ENCODE results near the gene TICAM1.
"Not testable (repeated sequence)": the region's sequence is repeated elsewhere in the genome, so short reads cannot be mapped to it uniquely, and the experiment has no call there.

The TICAM1 gene

DNA sequence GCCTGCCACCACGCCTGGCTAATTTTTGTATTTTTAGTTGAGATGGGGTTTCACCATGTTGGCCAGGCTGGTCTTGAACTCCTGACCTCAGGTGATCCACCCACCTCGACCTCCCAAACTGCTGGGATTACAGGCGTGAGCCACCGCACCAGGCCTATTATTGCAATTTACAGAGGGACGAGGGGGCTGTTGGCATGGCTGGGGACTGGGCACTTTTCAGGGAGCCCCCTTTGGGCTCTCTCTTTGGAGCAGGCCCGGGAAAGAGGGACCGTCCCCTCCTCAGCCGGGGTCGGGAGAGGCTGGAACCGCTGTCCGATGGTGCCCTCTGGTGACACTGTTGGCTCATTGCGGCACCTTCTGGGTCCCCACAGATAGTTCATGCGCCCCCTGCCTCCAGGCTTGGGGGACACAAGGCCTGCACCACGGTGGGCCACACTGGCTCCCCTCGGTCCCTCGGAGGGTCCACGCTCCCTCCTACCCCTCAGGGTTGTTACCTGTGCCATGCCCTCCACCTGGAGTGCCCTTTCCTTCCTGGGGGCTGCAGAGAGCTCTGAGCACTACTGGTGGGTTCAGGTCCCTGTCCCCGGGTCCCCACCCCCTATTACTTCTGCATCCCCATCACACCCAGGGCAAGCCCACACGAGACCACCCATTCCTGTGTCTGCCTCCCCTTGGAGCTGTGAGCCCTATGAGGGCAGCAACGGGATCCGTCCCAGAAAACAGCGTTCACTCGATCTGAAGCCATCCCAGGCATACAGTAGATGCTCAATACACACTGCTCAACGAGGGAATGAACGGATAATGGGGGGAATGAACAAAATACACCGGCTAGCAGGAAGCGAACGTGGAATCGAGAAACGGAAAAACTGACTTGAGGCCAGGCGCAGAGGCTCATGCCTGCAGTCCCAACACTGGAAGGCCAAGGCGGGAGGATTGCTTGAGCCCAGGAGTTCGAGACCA lies 27.5 kb downstream of the TICAM1 start:
- DNase-seq (ENCODE audit: low read depth): no peak

DNA sequence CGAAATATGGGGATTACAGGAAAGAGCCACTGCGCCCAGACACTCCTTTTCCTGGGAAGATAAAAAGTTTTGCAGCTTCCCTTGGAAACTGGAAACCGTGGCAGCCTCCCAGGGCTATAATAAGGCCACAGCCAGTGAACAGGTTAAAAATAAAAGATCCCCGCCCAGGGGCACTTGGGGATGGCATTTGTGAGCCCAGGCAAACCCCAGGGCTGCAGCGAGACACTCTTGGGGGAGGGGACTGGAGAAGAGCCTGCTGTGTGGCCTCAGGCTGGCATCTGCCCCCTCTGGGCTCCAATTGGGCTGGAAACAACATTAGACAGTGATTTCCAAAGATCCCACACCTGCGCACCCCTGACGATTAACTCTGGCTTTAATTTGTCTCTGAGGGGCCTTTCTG lies 28.8 kb downstream of the TICAM1 start:
- no peak for DNase-seq (ENCODE audit: low read depth)

DNA sequence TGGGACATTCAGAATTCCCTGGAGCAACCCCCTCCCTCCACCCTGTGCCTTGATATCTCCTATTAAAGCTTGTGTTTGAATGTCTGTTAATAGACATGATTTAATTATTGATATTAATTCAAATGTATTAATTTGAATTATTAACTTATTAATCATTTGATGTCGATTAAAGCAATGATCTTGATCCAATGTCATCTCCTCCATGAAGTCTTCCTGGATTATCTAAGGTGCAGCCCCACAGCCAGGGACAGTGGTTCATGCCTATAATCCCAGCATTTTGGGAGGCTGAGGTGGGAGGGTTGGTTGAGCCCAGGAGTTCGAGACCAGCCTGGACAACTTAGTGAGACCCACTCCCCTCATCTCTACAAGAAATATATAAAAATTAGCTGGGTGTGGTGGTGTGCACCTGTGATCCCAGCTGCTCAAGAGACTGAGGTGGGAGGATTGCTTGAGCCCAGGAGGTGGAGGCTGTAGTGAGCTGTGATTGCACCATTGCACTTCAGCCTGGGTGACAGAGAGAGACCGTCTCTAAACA lies 30.4 kb downstream of the TICAM1 start:
- no peak for DNase-seq (ENCODE audit: low read depth)

DNA sequence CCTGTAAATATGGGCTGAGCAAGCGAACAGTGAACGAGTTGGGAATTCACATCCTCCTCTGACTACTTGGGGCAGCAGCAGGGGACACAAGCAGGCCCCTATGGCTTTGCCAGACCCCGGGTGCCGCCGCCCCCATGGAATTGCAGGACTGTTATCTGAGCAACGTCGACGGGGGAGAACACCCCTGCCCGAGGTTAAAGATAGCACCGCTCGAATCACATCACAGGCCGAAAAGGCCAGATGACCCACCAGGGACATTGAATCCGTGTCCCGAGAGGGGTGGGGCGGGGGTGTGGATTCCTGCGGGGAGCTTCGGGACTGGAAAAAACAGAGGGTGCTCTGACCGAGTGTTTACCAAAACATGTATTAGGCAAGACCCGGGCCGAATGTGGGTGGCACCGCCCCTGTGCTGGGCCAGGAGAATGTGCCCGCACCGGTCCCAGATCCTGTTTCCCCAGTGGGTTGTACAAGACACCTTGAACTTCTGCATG lies 30.9 kb downstream of the TICAM1 start:
- DNase-seq (ENCODE audit: low read depth): no peak

DNA sequence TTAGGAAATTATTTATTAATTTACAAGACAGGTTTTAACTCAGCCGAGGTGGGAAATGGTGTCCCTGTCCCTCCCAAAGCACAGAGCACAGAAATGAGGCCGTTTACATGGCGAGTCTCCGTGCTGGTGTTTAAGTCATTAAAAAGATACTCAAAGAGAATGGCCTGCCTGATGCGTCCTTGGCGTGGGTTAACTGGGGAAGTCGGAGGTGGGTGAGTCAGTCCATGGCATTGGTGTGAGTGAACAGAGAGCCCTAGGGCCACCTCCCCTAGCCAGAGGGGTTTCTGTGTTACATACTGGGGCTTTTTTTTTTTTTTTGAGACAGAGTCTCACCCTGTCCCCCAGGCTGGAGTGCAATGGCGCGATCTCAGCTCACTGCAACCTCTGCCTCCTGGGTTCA lies 36.1 kb downstream of the TICAM1 start:
- DNase-seq (ENCODE audit: low read depth): no peak

DNA sequence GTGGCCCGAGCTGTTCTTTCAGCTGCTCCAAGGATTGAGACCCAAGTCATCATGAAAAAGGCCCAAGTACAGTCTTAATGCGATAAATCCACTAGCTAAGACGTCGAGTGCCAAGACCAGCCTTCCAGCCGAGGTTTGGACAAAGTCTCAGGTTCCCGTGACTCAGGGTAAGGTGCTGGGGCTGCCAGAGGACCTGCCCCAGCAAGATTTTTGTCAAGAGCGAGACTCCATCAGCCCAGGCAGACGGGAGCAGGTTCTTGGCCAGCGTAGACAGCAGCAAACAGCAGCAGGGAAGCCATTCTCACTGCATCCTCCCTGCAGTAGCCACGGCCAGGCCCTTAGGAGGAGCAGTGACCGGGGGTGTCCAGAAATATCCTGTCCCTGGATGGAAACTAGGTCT lies 36.5 kb downstream of the TICAM1 start:
- DNase-seq (ENCODE audit: low read depth): no peak

DNA sequence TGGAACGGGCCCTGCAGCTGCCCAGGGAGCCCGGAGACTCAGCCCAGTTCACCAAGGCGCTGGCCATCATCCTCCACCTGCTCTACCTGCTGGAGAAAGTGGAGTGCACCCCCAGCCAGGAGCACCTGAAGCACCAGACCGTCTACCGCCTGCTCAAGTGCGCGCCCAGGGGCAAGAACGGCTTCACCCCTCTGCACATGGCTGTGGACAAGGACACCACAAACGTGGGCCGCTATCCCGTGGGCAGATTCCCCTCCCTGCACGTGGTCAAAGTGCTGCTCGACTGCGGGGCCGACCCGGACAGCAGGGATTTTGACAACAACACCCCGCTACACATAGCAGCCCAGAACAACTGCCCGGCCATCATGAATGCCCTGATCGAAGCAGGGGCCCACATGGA lies 38.2 kb downstream of the TICAM1 start:
- not testable (repeated sequence) for DNase-seq (ENCODE audit: low read depth)

DNA sequence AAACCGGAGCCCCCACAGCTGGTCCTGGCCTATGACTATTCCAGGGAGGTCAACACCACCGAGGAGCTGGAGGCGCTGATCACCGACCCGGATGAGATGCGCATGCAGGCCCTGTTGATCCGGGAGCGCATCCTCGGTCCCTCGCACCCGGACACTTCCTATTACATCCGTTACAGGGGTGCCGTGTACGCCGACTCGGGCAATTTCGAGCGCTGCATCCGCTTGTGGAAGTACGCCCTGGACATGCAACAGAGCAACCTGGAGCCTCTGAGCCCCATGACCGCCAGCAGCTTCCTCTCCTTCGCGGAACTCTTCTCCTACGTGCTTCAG lies 38.7 kb downstream of the TICAM1 start:
- not testable (repeated sequence) for DNase-seq (ENCODE audit: low read depth)

DNA sequence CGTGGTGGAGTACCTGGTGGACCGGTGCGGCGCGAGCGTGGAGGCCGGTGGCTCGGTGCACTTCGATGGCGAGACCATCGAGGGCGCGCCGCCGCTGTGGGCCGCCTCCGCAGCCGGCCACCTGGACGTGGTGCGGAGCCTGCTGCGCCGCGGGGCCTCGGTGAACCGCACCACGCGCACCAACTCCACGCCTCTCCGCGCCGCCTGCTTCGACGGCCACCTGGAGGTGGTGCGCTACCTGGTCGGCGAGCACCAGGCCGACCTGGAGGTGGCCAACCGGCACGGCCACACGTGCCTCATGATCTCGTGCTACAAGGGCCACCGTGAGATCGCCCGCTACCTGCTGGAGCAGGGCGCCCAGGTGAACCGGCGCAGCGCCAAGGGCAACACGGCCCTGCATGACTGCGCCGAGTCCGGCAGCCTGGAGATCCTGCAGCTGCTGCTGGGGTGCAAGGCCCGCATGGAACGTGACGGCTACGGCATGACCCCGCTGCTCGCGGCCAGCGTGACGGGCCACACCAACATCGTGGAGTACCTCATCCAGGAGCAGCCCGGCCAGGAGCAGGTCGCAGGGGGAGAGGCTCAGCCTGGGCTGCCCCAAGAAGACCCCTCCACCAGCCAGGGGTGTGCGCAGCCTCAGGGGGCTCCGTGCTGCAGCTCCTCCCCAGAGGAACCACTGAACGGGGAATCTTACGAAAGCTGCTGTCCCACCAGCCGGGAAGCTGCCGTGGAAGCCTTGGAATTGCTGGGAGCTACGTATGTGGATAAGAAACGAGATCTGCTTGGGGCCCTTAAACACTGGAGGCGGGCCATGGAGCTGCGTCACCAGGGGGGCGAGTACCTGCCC lies 39.3 kb downstream of the TICAM1 start:
- not testable (repeated sequence) for DNase-seq (ENCODE audit: low read depth)

DNA sequence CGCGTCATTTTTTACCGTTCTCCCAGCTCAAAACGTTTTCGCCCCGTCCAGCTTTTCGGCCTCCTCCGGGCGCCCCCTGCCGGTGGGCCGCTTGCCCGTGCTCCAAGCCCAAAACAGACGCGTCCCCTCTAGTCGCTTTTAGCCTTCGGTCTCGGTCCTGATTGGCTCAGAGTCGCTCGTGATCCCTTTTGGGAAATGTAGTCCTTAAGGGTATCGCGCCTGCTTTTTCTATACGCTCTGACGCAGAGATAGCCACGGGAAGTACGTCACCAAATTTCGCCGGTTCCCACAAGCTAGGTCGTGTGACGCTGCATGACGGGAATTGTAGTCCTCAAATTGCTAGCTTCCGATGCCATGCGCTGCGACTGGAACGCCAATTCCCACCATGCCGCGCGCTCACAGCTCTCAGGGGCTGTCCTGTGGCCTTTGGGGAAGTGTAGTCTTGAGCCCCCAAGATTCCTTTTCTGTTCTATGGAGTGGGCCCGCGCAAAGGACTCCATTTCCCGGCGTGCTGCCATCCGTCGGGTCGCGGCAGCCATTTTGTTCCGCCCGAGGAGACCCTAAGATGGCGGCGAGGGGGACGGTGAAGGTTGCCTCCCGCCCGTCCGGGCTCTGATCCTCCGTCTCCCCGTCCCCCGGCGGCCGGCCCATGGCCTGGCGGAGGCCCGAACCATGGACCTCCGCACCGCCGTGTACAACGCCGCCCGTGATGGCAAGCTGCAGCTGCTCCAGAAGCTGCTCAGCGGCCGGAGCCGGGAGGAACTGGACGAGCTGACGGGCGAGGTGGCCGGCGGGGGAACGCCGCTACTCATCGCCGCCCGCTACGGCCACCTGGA lies 40.1 kb downstream of the TICAM1 start, which contains the start of gene FEM1A:
TSS of gene FEM1A (plus strand) at position 552 of the 836 bp plus-strand sequence. CDS start at position 673, 121 bp downstream.
- DNase-seq (ENCODE audit: low read depth): peak; percentile 100

DNA sequence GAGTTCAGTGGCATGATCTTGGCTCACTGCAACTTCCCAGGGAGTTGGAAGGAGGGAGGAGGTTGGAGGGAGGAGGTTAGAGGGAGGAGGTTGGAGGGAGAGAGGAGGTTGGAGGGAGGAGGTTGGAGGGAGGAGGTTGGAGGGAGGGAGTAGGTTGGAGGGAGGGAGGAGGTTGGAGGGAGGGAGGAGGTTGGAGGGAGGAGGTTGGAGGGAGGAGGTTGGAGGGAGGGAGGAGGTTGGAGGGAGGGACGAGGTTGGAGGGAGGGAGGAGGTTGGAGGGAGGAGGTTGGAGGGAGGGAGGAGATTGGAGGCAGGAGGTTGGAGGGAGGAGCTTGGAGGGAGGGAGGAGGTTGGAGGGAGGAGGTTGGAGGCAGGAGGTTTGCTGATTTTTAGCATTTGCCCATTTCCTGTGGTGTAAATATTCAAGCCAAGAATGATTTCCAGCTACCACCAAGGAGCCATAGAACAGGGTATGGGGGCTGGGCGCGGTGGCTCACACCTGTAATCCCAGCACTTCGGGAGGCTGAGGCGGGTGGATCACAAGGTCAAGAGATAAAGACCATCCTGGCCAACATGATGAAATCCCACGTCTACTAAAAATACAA lies 45.0 kb downstream of the TICAM1 start:
- not testable (repeated sequence) for DNase-seq (ENCODE audit: low read depth)

DNA sequence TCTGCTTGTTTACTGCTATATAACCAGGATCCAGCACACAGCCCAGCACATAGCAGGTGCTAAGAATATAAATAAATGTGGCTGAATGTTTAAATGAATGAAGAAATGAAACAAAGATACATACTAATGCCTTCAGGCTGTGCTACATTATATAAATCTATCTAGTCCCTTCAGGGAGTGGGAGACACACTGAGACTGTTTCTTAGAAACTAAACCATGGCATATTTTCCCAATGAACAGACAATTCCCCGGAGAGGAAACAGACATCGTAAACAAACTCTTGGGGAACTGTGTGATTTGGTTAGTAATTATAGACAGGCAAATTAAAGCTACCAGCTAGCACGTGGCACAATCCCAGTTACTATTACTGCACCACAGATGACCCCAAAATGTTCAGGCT lies 49.7 kb downstream of the TICAM1 start:
- no peak for DNase-seq (ENCODE audit: low read depth)

DNA sequence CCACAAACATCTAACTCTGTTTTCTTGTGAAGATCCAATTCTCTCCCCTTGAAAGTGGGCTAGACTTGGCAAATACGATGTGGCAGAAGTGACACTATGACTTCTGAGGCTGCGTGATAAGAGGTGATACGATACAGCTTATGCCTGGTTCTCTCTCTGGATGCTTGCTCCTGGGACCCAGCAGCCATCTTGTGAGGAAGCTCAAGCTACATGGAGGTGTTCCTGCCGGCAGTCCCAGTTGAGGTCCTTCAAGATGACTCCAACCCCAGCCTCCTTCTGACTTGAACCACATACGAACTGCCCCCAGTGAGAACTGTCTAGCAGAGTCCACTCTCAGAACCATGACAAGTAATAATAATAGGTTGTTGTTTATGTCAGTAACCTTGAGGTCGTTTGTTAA lies 50.7 kb downstream of the TICAM1 start:
- no peak for DNase-seq (ENCODE audit: low read depth)

DNA sequence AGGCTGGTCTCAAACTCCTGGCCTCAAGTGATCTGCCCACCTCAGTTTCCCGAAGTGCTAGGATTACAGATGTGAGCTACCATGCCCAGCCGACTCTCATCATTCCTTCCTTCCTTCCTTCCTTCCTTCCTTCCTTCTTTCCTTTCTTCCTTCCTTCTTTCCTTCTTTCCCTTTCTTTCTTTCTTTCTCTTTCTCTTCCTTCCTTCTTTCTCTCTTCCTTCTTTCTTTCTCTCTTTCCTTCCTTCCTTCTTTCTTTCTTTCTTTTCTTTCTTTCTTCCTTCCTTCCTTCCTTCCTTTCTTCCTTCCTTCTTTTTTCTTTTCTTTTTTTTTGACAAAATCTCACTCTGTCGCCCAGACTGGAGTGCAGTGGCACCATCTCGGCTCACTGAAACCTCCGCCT lies 53.4 kb downstream of the TICAM1 start:
- DNase-seq (ENCODE audit: low read depth): not testable (repeated sequence)

DNA sequence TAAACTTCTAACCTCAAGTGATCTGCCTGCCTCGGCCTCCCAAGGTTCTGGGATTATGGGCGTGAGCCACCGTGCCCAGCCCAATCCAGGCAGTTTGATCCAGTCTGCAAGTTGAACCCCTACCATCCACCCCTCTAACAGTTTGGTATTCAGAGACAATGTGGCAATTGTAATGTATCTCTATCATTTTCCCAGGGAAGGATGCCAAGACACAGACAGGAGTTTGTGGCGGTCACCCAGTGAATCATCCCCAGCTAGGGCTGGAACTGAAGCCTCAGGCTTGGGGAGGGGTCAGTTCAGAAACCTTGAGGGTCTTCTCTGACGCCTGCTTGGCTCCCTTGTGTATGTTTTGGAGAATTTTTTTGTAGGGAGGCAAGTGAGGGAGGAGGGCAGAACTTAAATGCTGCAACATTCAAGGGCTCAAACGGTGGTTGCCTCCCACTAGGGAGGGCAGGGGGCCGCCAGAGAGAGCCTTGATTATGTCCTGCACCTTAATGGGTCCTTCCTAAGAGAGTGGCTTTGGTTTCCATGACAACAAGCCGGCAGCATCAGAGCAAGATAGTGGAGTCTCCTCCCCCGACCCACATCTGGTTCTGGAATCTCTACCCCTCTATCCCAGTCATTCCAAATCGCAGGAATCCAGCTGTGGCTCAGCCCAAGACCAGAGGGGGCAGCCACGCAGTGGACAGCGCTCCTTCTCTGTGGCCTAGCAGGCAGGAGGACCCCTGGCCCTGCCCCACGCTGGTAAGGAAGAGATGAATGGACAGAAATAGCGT lies 54.9 kb downstream of the TICAM1 start:
- DNase-seq (ENCODE audit: low read depth): no peak

DNA sequence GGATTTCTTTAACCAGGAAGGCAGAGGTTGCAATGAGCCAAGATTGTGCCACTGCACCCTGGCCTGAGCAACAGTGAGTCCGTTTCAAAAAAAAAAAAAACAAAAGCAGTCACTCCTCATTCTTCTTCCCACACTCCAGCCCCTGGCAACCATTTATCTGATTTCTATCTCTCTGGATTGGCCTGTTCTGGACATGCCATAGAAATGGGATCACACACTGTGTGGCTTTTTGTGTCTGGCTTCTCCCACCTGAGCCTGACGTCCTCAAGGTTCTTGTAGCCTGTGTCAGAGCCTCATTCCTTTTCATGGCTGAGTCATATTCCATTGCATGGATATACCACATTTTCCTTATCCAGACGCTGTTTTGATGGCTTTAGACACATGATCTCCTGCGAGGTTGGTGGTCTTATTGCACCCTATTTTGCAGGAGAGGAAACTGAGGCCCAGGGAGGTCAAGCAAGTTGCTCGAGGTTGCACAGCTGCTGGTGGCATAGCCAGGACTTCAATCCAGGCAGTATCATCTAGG lies 55.8 kb downstream of the TICAM1 start:
- DNase-seq (ENCODE audit: low read depth): no peak

DNA sequence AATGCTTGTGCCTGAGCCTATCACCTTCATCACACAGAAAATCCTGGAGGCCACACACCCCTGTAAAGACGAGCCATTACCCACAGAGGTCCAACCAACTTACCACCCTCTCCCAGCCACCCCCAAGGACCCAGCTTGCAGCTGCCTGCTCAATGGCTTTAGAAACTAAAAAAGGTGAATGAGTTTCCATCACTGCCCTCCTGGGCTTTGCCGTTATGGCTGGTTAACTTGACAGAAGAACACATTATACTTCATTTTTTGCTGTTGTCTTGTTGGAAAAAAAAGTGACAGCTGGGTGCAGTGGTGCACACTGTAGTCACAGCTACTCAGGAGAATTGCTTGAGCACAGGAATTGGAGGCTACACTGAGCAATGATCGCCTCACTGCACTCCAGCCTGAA lies 57.4 kb downstream of the TICAM1 start:
- no peak for DNase-seq (ENCODE audit: low read depth)

DNA sequence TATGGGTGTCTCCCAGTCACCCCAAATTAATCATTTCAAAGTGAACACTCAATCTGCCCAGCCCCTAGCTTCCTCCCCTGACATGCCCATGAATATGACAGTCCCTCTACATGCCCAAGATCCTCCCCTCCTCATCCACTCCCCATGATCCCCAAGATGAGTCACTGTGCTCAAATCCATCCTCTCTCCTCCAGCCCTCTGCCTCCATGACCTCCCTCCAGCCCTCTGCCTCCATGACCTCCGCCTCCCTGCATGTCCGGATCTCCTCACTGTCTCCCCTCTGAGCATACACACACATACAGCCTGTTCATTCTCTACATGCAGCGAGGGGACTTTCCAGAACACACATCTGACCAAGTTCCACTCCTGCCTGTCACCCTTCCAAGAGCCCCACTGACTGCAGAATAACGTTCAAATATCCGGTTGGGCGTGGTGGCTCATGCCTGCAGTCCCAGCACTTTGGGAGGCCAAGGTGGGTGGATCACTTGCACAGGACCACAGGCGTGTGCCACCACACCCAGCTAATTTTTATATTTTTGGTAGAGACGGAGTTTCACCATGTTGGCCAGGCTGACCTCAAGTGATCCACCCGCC lies 58.4 kb downstream of the TICAM1 start:
- DNase-seq (ENCODE audit: low read depth): no peak

DNA sequence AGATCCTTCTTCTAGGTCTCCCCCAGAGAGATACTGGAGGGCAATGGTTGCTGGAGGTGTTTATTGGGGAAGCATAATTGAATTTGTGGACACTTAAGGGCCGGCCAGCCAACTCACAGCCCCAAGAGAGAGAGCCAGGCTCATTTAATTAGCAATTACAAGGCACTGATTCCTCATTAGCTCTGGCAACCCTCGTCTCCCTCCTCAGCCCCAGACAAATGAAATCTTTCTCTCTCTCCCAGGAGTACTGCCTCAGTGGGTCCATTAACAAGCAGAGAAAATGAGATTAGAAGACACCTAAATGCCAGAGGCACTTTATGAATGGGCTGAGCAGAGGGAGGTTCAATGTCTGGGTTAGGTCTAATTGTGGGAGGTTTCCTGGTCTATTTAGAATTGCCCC lies 58.9 kb downstream of the TICAM1 start:
- no peak for DNase-seq (ENCODE audit: low read depth)
